Trophoblast cell (in vitro differentiated cells and primary cell): Measurements from ENCODE around the gene SAXO2.
"Not testable (repeated sequence)": the region's sequence is repeated elsewhere in the genome, so short reads cannot be mapped to it uniquely, and the experiment has no call there.

Source experiments
- DNase-seq, 2 donors: peaks; one replicate each; pipeline ENCODE4 v3.0.0-alpha.2; 2016
- H2AFZ ChIP-seq: 2 replicates; pipeline ENCODE4 v1.6.1; 2013; ENCODE audit warnings: low read length, moderate library complexity, mild to moderate bottlenecking; ENCODE audit not compliant: insufficient read depth, poor library complexity
- H2AK5ac ChIP-seq: 2 replicates; pipeline ENCODE4 v1.6.1; 2013; ENCODE audit warnings: mild to moderate bottlenecking, low read length
- H2BK120ac ChIP-seq: 2 replicates; pipeline ENCODE4 v1.6.1; 2013; ENCODE audit warnings: low read length, mild to moderate bottlenecking, moderate library complexity; ENCODE audit not compliant: insufficient read depth, poor library complexity
- H2BK12ac ChIP-seq: 2 replicates; pipeline ENCODE4 v1.6.1; 2013; ENCODE audit warnings: mild to moderate bottlenecking, low read length, moderate library complexity
- H2BK5ac ChIP-seq: 2 replicates; pipeline ENCODE4 v1.6.1; 2013; ENCODE audit warnings: low read length, low read depth, moderate library complexity, mild to moderate bottlenecking; ENCODE audit not compliant: poor library complexity
- H3K14ac ChIP-seq: 2 replicates; pipeline ENCODE4 v1.6.1; 2013; ENCODE audit warnings: mild to moderate bottlenecking, low read length
- H3K18ac ChIP-seq: 2 replicates; pipeline ENCODE4 v1.6.1; 2013; ENCODE audit warnings: mild to moderate bottlenecking, low read length
- H3K23ac ChIP-seq: 2 replicates; pipeline ENCODE4 v1.6.1; 2013; ENCODE audit warnings: low read length
- H3K27ac ChIP-seq: 2 replicates; pipeline ENCODE4 v1.5.1; 2013; ENCODE audit warnings: low read depth, mild to moderate bottlenecking, inconsistent platforms, low read length, moderate library complexity
- H3K27me3 ChIP-seq: 2 replicates; pipeline ENCODE4 v1.6.1; 2013; ENCODE audit warnings: inconsistent platforms, mild to moderate bottlenecking, low read length, moderate library complexity; ENCODE audit not compliant: insufficient read depth
- H3K36me3 ChIP-seq, 2 experiments: 1 replicate in 1 of 2; 2 replicates in 1 of 2; pipeline ENCODE4 v1.6.1; 2013; ENCODE audit warnings: low read length in 2 of 2, mild to moderate bottlenecking in 2 of 2, moderate library complexity in 1 of 2; ENCODE audit not compliant: insufficient read depth in 2 of 2, control insufficient read depth in 1 of 2
- H3K4ac ChIP-seq: 2 replicates; pipeline ENCODE4 v1.6.1; 2013; ENCODE audit warnings: low read depth, mild to moderate bottlenecking, low read length, moderate library complexity
- H3K4me1 ChIP-seq, 2 experiments: 1 replicate in 1 of 2; 2 replicates in 1 of 2; pipeline ENCODE4 v1.6.1; 2013; ENCODE audit warnings: low read length in 2 of 2, mild to moderate bottlenecking in 2 of 2, moderate library complexity in 1 of 2; ENCODE audit not compliant: insufficient read depth in 2 of 2, control insufficient read depth in 1 of 2
- H3K4me2 ChIP-seq: 2 replicates; pipeline ENCODE4 v1.6.1; 2013; ENCODE audit warnings: inconsistent platforms, mild to moderate bottlenecking, low read length, moderate library complexity
- H3K4me3 ChIP-seq: 2 replicates; pipeline ENCODE4 v1.5.1; 2013; ENCODE audit warnings: mild to moderate bottlenecking, low read depth, low read length, inconsistent platforms
- H3K79me1 ChIP-seq: one replicate; pipeline ENCODE4 v1.6.1; 2013; ENCODE audit warnings: low read length
- H3K79me2 ChIP-seq: 2 replicates; pipeline ENCODE4 v1.6.1; 2013; ENCODE audit warnings: low read length, mild to moderate bottlenecking; ENCODE audit not compliant: control insufficient read depth, insufficient read depth, poor library complexity
- H3K9ac ChIP-seq: 2 replicates; pipeline ENCODE4 v1.6.1; 2013; ENCODE audit warnings: mild to moderate bottlenecking, low read length
- H3K9me3 ChIP-seq: 2 replicates; pipeline ENCODE4 v1.6.1; 2013; ENCODE audit warnings: low read depth, mild to moderate bottlenecking, control low read depth, inconsistent platforms, low read length; ENCODE audit not compliant: insufficient read depth
- H4K12ac ChIP-seq: 2 replicates; pipeline ENCODE4 v1.6.1; 2013; ENCODE audit warnings: low read depth, mild to moderate bottlenecking, low read length, moderate library complexity
- H4K8ac ChIP-seq: 2 replicates; pipeline ENCODE4 v1.6.1; 2013; ENCODE audit warnings: low read depth, mild to moderate bottlenecking, low read length, moderate library complexity
- H4K91ac ChIP-seq: one replicate; pipeline ENCODE4 v1.6.1; 2013; ENCODE audit warnings: low read depth, mild to moderate bottlenecking, low read length, moderate library complexity
- WGBS: extraction: QIAGEN DNeasy Blood & Tissue Kit; methylation state at CpG from one replicate; pipeline ENCODE4 v1.1.7; 2013; ENCODE audit warnings: missing lambda C conversion rate; ENCODE audit not compliant: insufficient read length, insufficient coverage; ENCODE audit errors: extremely low coverage; 5-methylcytosine and 5-hydroxymethylcytosine counted together

The SAXO2 gene

DNA sequence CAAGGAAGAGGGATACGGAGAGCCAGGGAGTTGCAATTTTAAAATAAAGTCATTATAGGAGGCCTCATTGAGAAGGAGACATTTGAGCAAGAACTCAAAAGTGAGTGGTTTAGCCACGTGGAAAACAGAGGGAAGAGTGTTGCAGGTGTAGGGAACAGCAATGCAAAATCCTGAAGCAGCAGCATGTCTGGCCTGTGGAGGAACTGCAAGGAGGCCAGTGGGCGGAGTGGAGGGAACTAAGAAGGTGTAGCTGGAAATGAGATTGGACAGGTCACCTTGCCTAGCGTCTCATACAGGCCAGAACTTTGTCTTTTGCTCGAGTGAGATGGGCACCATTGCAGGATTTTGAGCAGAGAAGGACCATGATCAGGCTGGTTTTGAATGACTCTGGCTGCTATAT is 34.9 kb downstream of the SAXO2 start:
- Histone ChIP-seq H2BK5ac (no peak overlapping the region), H3K9ac (no peak overlapping the region), H2AK5ac (no peak overlapping the region), H3K4me3 (no peak overlapping the region), H3K27me3 (no peaks in the 10 kb centered on the region), H3K79me1 (no peaks in the 10 kb centered on the region), H3K18ac (no peak overlapping the region), H3K27ac (no peak overlapping the region), H3K9me3 (no peaks in the 10 kb centered on the region), H3K14ac (no peak overlapping the region), H3K79me2 (no peaks in the 10 kb centered on the region), H4K91ac (no peak overlapping the region), H4K8ac (no peak overlapping the region), H3K4me1 (no peaks in the 10 kb centered on the region), H2BK120ac (no peak overlapping the region), H3K4me2 (no peak overlapping the region), H3K4ac (no peak overlapping the region), H3K36me3 (no peaks in the 10 kb centered on the region), H3K23ac (no peak overlapping the region), H4K12ac (no peak overlapping the region), H2AFZ (no peak overlapping the region), H2BK12ac (no peak overlapping the region)
- no peak for DNase-seq
- WGBS, result no CpG with 5 or more reads among the region's 5 CpGs

DNA sequence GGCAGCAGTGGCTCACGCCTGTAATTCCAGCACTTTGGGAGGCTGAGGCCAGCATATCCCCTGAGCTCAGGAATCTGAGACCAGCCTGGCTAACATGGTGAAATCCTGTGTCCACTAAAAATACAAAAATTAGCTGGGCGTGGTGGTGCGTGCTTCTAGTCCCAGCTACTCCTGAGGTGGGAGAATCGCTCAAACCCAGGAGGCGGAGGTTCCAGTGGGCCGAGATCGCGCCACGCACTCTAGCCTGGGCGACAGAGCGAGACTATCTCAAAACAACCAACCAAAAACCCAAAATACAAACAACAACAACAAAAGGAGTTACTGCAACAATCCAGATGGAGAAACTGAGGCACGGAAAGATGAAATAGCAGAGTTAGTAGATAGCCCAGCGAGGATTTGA is 35.4 kb downstream of the SAXO2 start:
- Histone ChIP-seq H2BK120ac (no peak overlapping the region), H3K27me3 (no peaks in the 10 kb centered on the region), H3K79me1 (no peaks in the 10 kb centered on the region), H2AK5ac (no peak overlapping the region), H3K36me3 (no peaks in the 10 kb centered on the region), H2BK12ac (no peak overlapping the region), H3K79me2 (no peaks in the 10 kb centered on the region), H4K12ac (no peak overlapping the region), H4K8ac (no peak overlapping the region), H3K18ac (no peak overlapping the region), H3K14ac (no peak overlapping the region), H3K4me1 (no peaks in the 10 kb centered on the region), H3K9me3 (no peaks in the 10 kb centered on the region), H3K23ac (no peak overlapping the region), H2BK5ac (no peak overlapping the region), H3K4me2 (no peak overlapping the region), H3K9ac (no peak overlapping the region), H2AFZ (no peak overlapping the region), H3K27ac (no peak overlapping the region), H3K4me3 (no peak overlapping the region), H4K91ac (no peak overlapping the region), H3K4ac (no peak overlapping the region)
- DNase-seq, result no peak
- no CpG with 5 or more reads among the region's 13 CpGs for WGBS

DNA sequence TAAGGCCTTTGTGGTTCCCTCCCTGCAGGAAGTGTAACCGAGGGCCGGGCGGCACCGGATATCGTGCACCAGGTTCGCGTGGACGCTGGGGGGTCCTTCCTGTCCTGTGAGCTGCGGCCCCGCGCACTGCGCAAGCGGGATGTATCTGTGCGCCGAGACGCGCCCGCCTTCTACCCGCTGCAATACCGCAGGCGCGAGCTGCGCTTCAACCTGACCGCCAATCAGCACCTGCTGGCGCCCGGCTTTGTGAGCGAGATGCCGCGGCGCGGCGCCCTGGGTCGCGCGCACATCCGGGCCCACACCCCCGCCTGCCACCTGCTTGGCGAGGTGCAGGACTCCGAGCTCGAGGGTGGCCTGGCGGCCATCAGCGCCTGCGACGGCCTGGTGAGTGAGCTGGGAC is 35.9 kb downstream of the SAXO2 start:
- Histone ChIP-seq H3K4me3 (no peak overlapping the region), H3K4ac (no peak overlapping the region), H4K8ac (no peak overlapping the region), H3K18ac (no peak overlapping the region), H4K12ac (no peak overlapping the region), H3K27me3 (no peaks in the 10 kb centered on the region), H2BK120ac (no peak overlapping the region), H2BK5ac (no peak overlapping the region), H2AK5ac (no peak overlapping the region), H3K9me3 (no peaks in the 10 kb centered on the region), H3K4me1 (no peaks in the 10 kb centered on the region), H3K79me2 (no peaks in the 10 kb centered on the region), H2BK12ac (no peak overlapping the region), H3K79me1 (no peaks in the 10 kb centered on the region), H4K91ac (no peak overlapping the region), H3K9ac (no peak overlapping the region), H3K14ac (no peak overlapping the region), H2AFZ (no peak overlapping the region), H3K27ac (no peak overlapping the region), H3K23ac (no peak overlapping the region), H3K36me3 (no peaks in the 10 kb centered on the region), H3K4me2 (no peak overlapping the region)
- DNase-seq, result no peak
- no CpG with 5 or more reads among the region's 44 CpGs for WGBS

DNA sequence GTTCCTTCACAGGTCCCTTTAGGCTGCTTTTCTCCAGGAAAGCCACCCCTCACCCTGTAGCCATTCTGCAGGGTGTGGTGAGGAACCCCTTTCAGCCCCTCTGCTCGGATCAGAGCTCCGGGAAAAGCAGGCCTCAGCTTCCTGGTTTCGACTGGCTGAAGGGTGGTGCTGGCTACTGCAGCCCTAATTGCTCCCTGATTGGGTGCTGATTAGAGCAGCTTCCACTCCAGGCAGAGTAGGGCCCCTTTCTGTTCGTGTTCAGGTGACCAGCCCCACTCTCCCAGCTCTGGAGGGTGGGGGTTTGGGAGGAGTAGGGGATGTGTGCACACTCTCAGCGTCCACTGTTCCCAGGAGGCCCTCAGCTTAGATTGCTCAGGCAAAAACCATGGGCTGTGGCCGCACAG is 36.9 kb downstream of the SAXO2 start:
- H3K4me1 ChIP-seq, H3K4me3 ChIP-seq, H4K91ac ChIP-seq: not testable (repeated sequence)

More for the DNA sequence above, 36.9 kb downstream of the SAXO2 start:
- not testable (repeated sequence) for H2AFZ ChIP-seq, H3K79me1 ChIP-seq, H2AK5ac ChIP-seq, H2BK120ac ChIP-seq, H3K27ac ChIP-seq, H2BK5ac ChIP-seq, H3K79me2 ChIP-seq, H3K9me3 ChIP-seq, H4K12ac ChIP-seq, H3K36me3 ChIP-seq, H3K9ac ChIP-seq, H3K4me2 ChIP-seq, H3K18ac ChIP-seq, H2BK12ac ChIP-seq, H3K4ac ChIP-seq, DNase-seq, H3K23ac ChIP-seq, H3K14ac ChIP-seq, H4K8ac ChIP-seq, H3K27me3 ChIP-seq
- WGBS, result no CpG with 5 or more reads among the region's 6 CpGs
